ENCODE measurements around the gene DCDC2C.

DNA sequence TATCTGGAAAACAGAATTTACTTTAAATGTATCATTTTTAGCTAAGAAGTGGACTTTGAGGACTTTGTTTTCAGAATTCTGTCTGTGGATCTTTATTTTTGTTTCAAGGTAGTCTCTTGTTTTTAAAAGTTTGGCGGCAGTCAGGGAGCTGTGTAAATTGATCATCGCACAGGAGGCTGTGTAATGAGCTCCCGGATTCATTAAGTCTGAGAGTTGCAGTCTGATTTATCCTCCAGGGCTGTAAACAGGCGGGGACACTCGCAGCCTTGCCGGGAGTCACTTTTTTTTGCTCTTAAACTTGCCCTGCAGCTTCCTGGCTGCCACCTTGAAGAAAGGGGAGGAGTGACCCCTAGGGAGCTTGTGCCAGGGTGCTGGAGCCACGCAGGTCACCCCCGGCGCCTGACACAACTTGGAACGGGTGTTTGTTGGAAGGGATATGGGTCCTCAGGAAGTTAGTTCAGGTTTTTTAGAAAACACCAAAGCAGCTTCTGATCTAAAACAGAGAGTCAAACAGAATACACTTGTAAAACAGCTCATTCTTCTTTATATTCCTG lies 76.2 kb downstream of the DCDC2C start:
- TF ChIP-seq EZH2 (IDR thresholded peaks at IDR 0.05) = no peak
- TF ChIP-seq, protein P1, sequence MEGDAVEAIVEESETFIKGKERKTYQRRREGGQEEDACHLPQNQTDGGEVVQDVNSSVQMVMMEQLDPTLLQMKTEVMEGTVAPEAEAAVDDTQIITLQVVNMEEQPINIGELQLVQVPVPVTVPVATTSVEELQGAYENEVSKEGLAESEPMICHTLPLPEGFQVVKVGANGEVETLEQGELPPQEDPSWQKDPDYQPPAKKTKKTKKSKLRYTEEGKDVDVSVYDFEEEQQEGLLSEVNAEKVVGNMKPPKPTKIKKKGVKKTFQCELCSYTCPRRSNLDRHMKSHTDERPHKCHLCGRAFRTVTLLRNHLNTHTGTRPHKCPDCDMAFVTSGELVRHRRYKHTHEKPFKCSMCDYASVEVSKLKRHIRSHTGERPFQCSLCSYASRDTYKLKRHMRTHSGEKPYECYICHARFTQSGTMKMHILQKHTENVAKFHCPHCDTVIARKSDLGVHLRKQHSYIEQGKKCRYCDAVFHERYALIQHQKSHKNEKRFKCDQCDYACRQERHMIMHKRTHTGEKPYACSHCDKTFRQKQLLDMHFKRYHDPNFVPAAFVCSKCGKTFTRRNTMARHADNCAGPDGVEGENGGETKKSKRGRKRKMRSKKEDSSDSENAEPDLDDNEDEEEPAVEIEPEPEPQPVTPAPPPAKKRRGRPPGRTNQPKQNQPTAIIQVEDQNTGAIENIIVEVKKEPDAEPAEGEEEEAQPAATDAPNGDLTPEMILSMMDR (IDR thresholded peaks at IDR 0.05) = no peak

All from neural progenitor cell (in vitro differentiated cells).